Measurements from ENCODE around the gene KIAA1671.

GRCh38 chr22:25078591-25078990, 126.1 kb downstream of the KIAA1671 start:
- TF ChIP-seq CTCF (IDR thresholded peaks at IDR 0.05) (no peak), POLR2A (IDR thresholded peaks at IDR 0.05) (no peak)
